Jurkat, Clone E6-1 (cell line): Measurements from ENCODE around the gene SDCCAG8.

ENCODE experiments used
- DNase-seq: peaks from one replicate; pipeline ENCODE4 v3.0.0-alpha.2; 2011; ENCODE audit warnings: low read depth, low spot score
- H3K4me3 ChIP-seq: 2 replicates; pipeline ENCODE4 v1.5.1; 2011; ENCODE audit warnings: mild to moderate bottlenecking, low read length, control low read depth, moderate library complexity

Gene SDCCAG8

GRCh38 chr1:243399561-243400155 lies 143.8 kb downstream of the SDCCAG8 start:
- no peak for DNase-seq
- no peak overlapping the region for H3K4me3 ChIP-seq

GRCh38 chr1:243402868-243403267 lies 147.0 kb downstream of the SDCCAG8 start:
- no peak for DNase-seq

GRCh38 chr1:243406424-243406823 lies 150.6 kb downstream of the SDCCAG8 start:
- H3K4me3 ChIP-seq = no peak overlapping the region
- no peak for DNase-seq

More at GRCh38 chr1:243402868-243403267, 147.0 kb downstream of the SDCCAG8 start:
- no peak overlapping the region for H3K4me3 ChIP-seq

GRCh38 chr1:243407284-243408018 lies 151.6 kb downstream of the SDCCAG8 start:
- no peak overlapping the region for H3K4me3 ChIP-seq
- no peak for DNase-seq

- H3K4me3 ChIP-seq = no peak overlapping the region
- DNase-seq = no peak
Measured at GRCh38 chr1:243408479-243408878, 152.6 kb downstream of the SDCCAG8 start.

- H3K4me3 ChIP-seq = no peak overlapping the region
- no peak for DNase-seq
Measured at GRCh38 chr1:243409284-243409683, 153.4 kb downstream of the SDCCAG8 start.

- H3K4me3 ChIP-seq = no peak overlapping the region
- DNase-seq = no peak
Measured at GRCh38 chr1:243411472-243411871, 155.6 kb downstream of the SDCCAG8 start.

GRCh38 chr1:243413431-243414151 lies 157.8 kb downstream of the SDCCAG8 start:
- H3K4me3 ChIP-seq = no peak overlapping the region
- DNase-seq = peak; percentile 30

- no peak overlapping the region for H3K4me3 ChIP-seq
- DNase-seq = no peak
Measured at GRCh38 chr1:243414152-243414494, 158.3 kb downstream of the SDCCAG8 start.

GRCh38 chr1:243415663-243416408 lies 160.0 kb downstream of the SDCCAG8 start:
- peak; percentile 74 for DNase-seq
- peak overlapping the region; percentile 6 for H3K4me3 ChIP-seq

- DNase-seq = no peak
- H3K4me3 ChIP-seq = peak overlapping the region; percentile 6; the same call in 1 of the 2 replicates
Measured at GRCh38 chr1:243416495-243416894, 160.7 kb downstream of the SDCCAG8 start.

- DNase-seq = no peak
- no peak overlapping the region for H3K4me3 ChIP-seq
Measured at GRCh38 chr1:243420016-243420945, 164.4 kb downstream of the SDCCAG8 start.

- peak; percentile 28 for DNase-seq
- H3K4me3 ChIP-seq = peak overlapping the region; percentile 53
Measured at GRCh38 chr1:243420946-243421685, 165.3 kb downstream of the SDCCAG8 start.

- peak; percentile 97 for DNase-seq
- H3K4me3 ChIP-seq = peak overlapping the region; percentile 53
Measured at GRCh38 chr1:243421784-243422183, 165.9 kb downstream of the SDCCAG8 start.

- H3K4me3 ChIP-seq = peak overlapping the region; percentile 53
- DNase-seq = no peak
Measured at GRCh38 chr1:243422362-243422761, 166.5 kb downstream of the SDCCAG8 start.

GRCh38 chr1:243428084-243428483 lies 172.2 kb downstream of the SDCCAG8 start:
- H3K4me3 ChIP-seq = no peak overlapping the region
- no peak for DNase-seq

GRCh38 chr1:243428617-243429342 lies 172.9 kb downstream of the SDCCAG8 start:
- DNase-seq = no peak
- no peak overlapping the region for H3K4me3 ChIP-seq
